DMS114 treated with DMSO at 0.1 percent for 48 hours (cell line): ENCODE data around the gene SUGCT.
"Not testable (repeated sequence)": the region's sequence is repeated elsewhere in the genome, so short reads cannot be mapped to it uniquely, and the experiment has no call there.

Experiments used
- DNase-seq: peaks from one replicate; lab custom pipeline; 2025; ENCODE audit not compliant: unreplicated experiment; lab: John Stamatoyannopoulos, UW

The SUGCT gene

DNA sequence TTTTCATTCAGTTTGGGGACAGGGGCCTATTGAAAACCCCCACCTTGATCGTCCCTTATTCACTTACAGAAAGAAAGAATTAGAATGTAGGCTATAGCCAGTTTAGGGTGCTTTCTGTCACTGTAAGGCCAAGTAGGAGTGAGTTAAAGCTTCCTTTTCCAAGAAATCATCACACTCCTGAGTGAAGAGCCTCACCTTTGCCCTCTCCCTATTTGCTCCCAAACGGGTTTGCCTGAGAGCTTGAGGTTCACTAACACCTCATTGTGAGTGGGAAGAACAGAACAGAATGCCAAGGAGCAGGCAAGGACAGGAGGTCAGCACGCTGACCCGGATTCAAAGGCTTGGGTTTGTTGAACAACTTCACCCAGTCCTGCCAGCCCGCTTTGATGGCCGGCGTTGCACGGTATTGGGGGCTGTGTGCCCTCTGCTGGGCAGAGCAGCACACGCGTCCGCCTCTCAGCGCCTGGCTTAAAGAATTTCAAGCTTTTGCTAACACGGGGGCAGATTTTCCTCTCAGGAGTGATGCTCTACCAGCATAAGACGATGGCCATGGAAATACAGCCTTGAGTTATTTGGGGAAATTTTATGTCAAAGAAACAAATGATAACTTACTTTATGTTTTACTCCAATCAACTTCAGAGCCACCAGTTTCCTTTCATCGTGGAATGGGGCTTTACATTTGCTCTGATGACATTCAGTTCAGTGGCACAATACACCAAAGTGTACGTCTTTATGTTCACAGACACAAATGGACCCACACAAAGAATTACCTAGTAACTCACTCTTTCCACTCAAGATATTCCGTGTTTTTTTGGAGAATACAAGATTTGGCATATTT, 470.0 kb downstream of the SUGCT start:
- peak; percentile 27 for DNase-seq

DNA sequence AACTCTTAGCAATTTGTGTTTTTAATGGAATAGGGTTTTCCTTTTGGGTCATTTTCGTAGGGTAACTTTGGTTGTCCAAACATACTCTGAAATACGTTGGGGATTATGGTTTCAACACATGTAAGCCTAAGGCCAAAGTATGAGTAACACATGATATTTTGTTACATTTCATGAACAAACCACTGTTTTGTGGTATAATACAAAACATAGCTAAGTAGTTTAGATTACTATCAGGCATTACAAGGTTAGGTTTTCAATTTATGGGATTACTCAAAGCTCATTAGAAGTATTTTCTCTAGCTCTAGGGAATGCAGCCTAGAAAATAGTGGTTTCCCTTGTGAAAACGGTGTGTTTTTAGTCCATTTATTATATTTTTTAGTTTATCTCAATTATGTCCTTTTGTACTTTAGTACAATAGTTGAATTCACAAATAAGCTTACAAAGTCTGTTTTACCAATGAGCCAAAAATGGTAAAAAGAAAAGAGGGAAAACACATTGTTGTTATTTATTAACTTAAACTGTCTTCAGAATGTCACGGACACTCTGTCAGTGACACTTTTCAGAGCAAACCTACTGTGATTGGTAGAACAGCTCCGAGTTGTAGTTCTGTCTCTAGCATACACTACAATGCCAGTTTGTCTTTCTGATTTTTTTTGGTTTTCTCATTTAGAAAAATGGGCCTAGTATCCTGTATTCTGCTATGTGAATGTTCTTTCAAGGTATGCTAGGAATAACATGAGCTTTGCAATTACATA, 473.7 kb downstream of the SUGCT start:
- DNase-seq, result no peak

DNA sequence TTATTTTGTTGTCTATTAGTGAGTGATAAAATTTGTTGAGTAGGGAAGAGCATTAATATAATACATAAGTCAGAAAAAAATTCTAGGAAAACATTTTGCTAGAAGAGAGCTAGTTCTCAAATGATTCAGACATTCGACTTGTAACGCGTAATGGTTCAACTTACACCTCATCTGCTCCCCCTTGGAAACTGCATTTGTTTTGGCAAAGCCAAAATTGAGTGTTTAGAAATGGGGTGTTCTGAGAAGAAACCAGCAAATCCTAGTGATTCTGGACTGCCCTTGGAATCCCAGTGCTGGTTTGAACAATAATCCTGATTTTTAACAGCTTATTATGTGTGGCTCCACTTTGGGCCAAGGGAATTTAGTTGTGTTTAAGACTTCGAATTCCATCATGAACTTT, 475.7 kb downstream of the SUGCT start:
- no peak for DNase-seq

GRCh38 chr7:40611095-40611871, 476.5 kb downstream of the SUGCT start:
- DNase-seq, result no peak

DNA sequence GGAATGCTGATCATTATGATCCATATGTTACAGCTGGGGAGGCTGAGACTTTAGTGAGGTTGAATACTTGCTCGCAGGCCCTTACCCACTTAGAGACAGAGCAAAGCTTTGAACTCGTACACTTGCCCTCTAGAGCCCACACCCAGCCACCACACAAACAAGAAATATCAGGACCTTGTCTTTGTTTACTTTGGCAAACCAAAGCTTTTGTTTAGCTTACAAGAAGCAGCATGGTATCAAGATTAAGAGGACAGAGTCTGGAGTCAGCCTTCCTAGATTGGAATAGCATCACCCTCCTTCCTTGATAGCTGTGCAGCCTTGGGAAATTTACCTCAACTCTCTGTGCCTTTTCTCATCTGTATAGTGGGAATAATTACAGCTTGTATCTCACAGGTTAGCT, 477.5 kb downstream of the SUGCT start:
- DNase-seq, result no peak

- no peak for DNase-seq
These were observed 484.8 kb downstream of the SUGCT start for GRCh38 chr7:40619647-40620046.

GRCh38 chr7:40621592-40621998, 486.8 kb downstream of the SUGCT start:
- DNase-seq, result no peak

DNA sequence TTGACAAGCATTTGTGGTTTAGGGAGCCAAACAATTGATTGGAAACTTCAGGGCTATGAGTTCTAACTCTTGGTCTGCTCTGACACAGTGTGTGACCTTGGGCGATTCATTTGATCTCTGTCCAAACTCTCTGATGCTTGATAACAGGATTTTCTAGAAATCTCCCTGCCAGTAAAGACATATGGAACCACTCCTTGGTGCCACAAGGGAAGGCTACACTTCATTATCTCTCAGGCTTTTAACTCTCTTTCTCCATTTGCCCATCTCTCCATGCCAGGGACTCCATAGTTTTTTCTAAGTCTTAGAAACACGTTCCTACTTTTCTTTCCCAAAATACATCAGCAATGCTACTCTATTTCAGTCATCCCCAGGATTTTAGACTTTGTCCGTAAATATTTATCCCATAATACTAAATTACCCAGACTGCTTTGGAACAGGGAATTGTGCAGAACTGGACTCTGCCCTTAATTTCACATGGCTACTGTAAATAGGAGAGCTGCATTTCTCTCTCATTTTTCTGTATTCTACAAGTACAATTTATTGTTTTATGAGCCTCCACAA, 488.2 kb downstream of the SUGCT start:
- DNase-seq, result no peak

DNA sequence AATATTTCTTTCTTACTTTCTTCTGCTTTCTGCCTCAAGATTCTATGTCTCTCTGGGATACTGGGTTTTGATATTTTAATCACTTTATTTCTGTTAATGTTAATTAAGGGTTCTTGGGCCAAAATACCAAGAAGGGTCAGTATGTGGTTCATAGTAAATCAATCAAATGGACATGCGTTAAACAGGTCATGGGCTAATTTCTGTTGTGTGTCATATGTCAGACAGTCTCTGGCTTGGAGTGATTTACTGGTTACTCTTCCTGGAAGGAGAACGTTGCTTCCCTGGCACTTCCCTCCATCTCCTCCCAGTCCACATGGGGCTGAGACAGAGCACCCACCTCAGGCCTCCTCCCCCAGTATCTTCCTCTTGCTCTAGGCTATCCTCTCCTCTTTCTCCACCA, 489.1 kb downstream of the SUGCT start:
- DNase-seq, result no peak

DNA sequence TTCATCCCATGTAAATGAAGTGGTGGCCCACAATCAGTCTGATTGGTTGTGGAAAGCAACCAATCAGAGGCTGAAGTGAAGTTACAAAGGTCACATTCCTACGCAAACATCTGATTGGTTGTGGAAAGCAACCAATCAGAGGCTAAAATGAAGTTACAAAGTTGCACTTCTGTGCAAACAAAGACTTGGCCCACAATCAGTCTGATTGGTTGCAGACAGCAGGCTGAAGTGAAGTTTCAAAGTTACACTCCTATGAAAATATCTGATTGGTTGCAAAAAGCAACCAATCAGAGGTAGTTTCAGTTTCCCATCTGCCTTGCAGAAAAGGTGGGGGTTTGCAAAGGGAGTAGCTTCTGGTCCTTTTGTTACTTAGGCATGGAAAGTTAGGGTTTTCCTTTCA, 492.6 kb downstream of the SUGCT start:
- not testable (repeated sequence) for DNase-seq

DNA sequence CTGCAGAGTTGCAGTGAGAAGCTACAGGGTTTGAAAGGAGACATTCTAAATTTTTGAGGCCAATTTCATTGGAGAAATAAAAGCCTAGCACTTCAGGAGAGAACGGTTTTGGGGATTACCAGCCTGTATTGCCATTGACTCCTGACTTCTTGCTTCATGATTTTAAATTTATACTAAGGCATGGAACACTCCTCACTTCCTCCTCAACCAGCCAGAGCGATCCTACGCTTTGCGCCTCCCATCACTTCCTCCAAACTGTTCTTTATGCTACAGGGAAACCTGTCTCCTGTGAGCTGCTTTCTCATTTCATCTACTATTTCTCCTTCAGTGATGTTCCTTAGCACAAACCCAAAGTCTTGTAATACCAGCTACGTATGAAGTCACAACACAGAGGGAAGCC, 495.1 kb downstream of the SUGCT start:
- no peak for DNase-seq

DNA sequence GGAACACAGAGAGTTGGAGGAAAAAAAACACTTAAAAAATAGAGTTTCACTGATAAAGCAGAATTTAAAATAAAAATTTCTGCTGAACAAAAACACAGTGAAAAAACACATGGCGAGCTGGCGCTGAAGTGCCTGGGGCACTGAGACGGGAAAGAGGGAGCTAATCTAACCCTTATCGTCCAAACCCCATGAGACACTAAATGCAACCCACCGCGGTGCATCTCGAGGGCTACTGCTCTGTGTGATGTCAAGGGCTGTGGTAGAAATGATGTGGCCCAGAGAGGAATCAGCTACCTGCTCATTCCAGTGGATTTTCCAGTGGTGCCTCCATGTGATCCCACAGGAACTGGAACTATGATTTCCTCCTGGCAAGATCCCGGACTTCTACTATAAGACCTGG, 499.3 kb downstream of the SUGCT start:
- DNase-seq, result no peak

- DNase-seq, result no peak
These were observed 503.9 kb downstream of the SUGCT start for GRCh38 chr7:40638545-40639320.

DNA sequence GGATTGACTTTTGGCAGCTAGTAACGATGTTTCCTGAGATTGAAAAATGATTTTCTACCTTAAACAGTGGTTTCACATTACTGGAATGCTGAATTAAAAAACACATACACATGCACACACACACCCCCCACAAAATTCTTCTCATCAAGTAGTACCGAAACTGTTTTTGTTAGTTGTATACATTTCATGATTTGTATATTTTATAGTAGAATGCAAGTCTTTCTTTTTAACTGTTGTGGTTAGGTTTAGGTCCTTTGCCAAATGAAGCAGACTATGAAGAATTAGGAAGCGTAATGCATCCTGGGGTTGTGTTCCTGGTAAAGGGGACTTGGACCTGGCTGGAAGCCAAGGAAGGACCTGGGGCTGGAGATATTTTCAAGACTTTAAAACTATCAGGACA, 505.8 kb downstream of the SUGCT start:
- no peak for DNase-seq

DNA sequence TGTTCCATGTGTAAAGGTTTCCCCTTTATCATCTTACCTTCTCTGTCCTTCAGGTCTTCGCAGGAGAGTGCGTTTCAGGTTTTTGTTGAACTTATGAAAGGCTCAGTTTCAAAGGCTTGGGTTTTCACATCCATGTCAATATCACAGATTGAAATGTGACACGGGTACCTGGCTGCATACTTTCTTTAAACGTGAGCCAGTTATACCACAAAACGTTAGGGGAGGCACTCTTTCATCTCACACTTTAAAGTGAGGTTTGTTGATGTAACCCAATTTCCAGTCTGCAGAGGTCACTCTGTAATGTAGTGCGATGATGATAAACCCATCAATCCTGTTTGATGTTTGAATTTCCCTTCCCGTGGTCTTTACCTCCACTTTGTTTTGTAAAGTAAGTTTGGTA, 506.9 kb downstream of the SUGCT start:
- no peak for DNase-seq

DNA sequence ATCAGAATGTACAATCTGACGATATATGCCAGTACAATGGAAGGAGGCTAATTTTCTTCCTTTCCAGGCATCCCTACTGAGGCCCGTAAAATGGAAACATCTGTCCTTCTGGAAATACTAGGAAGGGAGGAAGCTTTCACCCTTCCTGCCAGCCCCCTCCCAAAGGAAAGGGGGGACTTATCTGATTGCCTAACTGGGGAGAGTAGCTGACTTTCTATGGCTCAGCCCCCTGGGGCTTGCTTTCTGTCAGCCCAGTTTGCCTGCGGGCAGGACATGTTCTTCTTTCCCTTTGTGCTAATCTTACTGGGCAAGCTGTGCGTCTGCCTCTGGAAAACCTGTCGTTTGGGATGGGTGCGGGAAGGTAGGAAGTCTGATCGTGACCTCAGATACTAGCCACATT, 508.9 kb downstream of the SUGCT start:
- DNase-seq, result no peak

- no peak for DNase-seq
These were observed 509.8 kb downstream of the SUGCT start for GRCh38 chr7:40644454-40645188.

DNA sequence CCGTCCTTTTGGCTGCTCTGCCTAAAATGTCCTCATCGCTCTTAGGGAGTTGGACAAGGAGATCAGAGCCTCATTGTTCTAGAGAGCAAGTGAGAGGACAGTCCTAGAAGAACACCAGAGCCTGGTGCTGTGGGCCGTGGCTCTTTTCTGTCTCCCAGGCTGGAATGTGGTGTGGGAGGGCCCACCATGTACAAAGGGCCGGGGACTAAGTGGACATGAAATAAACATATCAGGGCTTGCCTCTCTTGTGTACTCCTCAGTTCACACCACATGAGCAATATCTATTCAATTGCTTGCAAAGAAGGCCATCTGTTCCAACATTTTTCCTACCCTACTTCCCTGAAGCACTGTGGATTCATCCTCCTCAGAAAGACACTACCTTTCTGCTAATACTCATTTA, 510.4 kb downstream of the SUGCT start:
- DNase-seq, result no peak

DNA sequence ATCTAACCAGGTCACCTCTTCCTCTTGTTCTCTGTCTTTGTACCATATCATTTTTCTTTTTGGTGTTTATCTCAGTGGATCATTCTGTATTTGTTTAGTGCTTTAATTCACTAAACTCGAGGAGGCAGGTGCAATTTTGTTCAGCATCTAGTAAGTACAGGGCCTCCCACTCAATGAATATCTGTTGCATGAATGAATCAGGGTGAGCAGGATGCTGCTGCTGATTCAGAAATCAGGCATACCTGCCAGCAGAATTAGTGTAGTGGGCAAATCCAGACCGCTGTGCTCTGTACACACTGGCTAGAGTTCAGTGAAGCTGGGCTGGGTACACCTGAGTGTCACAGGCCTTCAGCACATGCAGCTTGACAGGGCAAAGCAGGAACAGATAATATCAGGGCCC, 511.9 kb downstream of the SUGCT start:
- DNase-seq, result no peak

DNA sequence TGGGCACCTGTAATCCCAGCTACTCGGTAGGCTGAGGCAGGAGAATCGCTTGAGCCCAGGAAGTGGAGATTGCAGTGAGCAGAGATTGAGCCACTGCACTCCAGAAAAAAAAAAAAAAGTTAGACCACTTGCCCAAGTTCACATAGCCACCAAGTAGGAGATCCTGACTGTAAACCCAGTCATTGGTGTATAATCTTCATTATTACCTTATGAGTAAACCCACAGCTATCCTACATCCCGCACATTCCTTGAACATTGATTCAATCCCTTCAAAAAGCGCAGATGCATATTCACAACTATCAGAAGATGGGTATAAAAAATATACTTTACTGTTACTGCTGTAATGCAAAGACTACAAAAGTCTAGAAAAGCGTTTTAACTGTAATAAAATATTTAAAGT, 512.9 kb downstream of the SUGCT start:
- no peak for DNase-seq
